Femur (tissue), 1 donor: ENCODE results near the gene PROM1.
A peak's percentile ranks its signal among the peaks of the same experiment; 100 is the strongest.

Source experiments
- DNase-seq: peaks from one replicate; pipeline ENCODE4 v3.0.0-alpha.2; 2017

PROM1 gene, protein sequence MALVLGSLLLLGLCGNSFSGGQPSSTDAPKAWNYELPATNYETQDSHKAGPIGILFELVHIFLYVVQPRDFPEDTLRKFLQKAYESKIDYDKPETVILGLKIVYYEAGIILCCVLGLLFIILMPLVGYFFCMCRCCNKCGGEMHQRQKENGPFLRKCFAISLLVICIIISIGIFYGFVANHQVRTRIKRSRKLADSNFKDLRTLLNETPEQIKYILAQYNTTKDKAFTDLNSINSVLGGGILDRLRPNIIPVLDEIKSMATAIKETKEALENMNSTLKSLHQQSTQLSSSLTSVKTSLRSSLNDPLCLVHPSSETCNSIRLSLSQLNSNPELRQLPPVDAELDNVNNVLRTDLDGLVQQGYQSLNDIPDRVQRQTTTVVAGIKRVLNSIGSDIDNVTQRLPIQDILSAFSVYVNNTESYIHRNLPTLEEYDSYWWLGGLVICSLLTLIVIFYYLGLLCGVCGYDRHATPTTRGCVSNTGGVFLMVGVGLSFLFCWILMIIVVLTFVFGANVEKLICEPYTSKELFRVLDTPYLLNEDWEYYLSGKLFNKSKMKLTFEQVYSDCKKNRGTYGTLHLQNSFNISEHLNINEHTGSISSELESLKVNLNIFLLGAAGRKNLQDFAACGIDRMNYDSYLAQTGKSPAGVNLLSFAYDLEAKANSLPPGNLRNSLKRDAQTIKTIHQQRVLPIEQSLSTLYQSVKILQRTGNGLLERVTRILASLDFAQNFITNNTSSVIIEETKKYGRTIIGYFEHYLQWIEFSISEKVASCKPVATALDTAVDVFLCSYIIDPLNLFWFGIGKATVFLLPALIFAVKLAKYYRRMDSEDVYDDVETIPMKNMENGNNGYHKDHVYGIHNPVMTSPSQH

DNA sequence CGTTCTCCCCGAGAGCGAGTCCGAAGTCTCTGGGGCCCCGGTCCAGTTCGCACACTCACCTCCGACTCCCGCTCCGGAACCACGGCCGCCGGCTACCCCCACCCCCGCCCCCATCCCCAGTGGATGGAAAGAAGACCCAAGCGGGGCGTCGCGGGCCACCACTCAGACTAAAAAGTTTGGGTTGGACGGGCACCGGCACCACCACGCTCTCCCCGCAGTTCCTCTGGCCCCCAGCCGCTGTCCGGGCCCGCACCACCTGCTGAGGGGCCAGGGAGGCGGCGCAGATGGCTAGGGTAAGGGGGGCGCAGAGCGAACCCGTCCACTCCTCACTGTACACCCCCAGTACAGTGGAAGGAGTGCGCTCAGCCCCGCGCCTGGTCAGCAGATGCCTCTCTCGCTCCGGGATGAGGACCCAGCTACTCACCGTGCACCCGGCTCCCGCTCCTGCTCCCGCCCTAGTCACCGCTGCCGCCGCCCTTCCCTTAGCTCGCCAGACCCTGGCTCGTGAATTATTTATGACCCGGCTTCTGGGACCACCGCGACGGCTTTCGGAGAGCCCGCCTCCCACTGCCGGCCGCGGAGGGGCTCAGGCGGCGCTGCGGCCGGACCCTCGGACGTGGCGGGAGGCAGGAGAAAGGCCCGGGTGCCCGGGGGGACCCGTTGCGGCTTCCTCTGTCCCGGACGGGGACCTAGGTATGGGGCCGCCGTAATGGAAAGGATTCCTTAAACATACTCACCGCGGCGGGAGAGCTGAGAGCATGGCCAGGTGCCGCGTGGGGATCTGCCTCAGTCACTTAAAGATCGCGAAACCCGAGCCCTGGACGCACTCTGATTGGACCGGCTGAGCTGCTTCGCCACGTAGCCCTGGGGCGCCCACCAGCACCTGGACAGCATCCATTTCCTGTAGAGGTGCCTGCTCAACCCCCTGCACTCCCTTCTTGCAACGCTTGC lies at the start of gene PROM1:
Gene PROM1 (minus strand): TSS at position 783 of the 951 bp plus-strand sequence. CDS start 8,117 bp downstream, outside the sequence.
- DNase-seq: peak; percentile 61

DNA sequence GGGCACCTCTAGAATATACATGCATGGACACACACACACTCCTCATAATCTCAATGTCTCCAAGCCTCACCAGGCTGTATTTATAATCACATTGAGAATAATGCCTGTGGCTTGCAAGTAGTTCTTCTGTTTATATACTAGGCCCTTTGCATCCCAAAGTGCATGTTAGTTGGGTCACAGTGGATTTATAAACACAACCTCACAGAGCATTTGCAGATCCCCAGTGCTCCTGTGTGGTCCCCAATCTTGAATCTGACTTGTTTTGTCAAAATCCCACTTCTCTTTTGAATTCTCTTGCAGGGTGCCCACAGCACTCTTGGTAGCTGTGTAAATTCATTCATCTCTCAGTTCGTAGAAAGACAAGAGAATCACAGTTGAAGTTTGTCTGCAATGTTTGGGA lies 49.6 kb upstream of the PROM1 start:
- DNase-seq: no peak

DNA sequence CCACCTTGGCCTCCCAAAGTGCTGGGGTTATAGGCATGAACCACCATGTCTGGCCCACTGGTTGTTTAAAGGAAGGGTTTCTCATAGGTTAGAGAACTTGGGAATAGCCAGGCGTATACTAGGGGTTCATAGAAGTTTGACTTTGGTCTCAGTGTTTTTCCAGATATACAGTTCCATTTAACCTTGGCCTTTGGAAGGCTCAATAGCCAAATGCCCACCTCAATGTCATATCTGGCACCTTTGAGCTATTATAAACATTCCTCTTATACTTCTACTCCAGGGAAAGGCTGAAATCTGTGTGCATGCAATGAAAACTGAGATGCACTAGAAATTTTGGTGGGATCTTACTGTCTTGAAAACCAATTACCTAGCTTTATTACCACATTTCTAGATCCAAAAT lies 47.5 kb upstream of the PROM1 start:
- DNase-seq: no peak

DNA sequence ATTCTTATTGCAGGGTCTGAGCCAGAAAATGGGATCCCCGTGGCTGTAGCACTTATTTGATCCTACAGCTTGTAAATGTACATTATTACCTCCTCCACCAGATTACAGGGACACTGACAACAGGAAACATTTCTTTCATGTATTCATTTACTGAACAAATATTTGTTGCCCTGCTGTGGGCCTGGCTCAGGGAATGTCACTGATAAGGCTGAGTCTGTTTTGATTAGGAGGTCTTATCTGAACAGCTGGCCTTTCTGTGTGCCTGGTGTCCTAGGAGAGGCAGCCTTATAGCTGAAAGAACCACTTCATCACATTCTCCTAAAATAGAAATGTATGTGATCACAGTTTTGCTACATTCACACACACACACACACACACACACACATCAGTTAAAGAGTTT lies 45.5 kb upstream of the PROM1 start:
- no peak for DNase-seq

DNA sequence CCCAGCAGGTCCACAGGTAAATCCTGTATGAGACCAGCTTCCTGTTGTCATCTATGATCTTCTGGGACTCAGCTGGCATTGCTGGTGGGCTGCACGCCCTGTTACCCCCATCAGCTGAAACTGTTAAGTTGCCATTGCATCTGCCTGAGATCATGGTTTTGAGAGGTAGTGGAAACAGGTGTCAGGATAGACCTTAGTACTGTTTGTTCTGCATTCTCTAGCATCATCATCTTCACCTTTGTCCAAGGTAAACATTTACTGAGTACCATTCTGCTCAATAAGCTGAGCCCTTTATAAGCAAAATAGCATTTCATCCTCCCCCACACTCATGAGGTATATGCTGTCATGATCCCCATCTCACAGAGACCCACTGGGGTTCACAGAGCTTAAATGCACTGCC lies 42.9 kb upstream of the PROM1 start:
- DNase-seq: no peak

DNA sequence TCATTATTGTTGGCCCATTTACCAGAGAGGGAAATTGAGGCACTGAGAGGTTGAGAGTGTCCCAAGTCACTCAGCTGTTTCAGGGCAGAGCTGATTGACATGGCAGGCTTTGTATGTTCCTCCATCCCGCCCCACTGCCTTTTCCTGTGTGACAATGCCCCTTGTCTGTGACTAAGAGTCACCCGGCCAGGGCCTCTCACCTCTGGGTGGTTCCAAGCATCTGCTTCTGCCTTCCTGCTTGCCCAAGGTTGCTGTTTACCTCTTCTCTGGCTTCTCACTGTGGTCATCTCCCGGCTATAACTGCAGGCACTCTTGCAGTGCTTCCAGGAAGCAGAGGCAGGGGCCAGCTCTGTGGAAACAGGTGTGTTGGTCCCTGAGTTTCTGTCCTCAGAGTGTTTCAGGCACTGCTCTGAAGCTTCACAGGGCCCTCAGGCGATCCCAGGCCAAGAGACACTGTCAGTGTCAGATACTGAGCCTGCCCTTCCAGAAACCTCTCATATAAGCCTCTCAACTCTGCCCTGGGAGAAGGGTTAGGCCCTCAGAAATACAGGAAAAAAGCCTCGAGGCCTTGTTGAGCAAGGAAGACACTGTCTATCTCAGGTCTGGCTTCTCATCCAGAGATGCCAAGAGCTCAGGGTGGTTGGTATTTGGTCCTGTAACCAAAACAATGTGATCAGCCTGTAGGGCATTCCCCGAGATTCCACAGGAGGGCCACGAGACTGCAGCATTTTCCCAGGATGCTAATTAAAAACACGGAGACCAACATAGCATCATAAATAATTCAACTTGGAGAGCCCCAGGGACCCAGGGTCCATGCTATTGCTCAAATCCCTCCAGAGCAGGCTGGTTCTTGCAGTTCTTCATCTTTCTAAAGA lies 42.0 kb upstream of the PROM1 start:
- no peak for DNase-seq

DNA sequence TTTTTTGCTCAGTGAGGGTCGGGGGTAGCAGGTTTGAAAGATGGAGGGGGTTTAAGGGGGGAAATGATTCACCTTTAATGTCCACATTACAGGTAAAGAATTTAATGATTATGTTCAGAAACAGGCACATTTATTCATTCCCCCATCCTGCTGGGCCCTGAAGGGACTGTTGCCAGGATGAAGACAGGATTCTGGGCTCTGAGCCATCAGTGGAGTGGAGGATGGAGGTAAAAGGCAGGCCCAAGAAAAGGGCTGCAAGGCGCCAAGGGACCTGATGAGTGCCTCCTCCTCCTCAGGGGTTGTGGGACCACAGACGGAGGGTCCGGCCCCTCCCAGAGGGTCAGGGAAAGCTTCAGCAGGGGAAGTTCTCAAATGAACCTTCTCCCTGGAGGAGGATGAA lies 40.4 kb upstream of the PROM1 start:
- DNase-seq: no peak

DNA sequence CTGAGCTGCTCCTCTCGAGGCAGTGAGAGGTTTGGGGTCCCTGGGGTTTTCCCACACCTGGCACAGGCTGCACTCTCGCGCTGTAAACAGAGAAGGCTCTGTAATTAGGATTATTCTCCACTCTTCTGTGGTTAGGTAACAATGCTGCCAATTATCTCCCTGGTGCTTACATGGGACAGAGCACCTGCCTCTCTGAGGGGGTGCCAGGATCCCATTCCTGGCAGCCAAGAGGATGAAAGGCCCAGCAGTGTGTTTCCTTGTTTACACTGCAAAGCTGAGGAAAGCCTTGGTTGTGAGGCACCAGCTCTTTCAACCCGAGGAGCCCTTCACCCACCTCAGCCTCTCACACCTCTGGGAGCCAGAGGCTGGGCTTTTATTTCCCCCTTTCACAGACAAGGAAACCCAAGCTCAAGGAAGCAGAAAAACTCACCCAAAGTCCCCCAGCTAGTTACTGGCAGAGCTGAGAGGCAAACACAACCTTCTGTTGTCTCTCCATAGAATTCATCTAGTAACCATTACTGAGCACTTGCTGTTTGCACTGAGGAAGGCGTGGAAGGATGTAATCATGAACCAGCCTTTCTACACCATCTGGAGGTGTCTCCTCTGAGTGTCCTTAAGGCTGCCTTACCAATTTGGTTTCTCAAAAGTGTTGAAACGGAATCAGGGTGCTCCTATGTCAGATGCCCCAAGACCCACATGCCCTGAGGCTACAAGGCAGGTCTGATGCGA lies 39.7 kb upstream of the PROM1 start:
- no peak for DNase-seq

DNA sequence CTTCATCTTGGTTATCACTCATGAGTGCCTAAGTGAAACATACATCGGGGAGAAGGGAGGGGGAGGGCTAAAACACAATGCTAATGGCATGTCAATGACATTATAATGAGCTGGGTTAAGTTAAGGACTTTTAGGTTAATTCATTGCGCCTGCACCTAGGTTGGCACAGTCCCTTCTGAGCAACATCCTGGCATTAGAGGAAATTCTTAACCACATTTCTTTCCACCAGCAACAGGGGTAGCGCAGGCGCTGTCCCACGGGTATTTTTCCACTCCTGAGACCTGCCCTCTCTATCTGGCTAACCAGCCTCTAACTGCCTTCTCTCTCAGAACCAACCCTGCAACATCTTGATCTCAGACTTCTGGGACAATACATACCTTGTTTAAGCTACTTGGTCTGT lies 39.0 kb upstream of the PROM1 start:
- DNase-seq: no peak

DNA sequence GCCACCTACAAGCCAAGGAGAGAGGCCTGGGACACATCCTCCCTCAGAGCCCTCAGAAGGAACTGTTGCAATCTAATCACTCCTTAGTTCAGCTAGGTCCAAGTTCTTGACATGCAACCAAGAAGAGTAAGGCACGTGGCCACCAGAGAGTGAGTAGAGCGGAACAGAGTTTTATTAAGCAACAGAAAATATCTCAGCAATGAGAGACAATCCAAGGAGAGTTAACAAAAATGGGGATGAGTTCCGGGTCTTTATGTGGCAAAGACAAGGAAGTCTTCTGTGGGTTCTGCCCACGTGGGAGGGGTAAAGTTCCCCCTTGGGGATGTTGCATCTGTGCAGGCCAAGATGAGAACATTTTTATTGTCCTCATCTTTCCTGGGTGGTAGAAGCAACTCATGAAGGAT lies 38.5 kb upstream of the PROM1 start:
- no peak for DNase-seq

DNA sequence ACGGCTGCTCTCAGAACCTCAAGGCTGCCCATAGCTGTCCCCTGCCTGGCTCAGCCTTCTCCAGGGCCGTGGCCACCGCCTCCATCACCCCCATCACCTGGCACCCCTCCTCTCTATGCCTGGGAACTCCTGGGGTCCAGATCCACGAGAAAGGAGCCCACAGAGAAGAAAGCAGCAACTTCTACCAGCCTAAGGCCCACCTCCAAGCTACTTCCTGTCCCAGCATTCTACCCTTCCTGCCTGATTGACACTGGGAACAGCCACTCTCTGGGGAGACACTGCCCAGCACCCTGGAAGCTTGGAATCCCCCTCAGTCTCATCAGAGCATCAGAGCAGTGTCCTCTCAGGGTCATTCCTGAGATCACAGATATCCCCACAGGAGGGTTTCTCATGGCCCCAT lies 36.9 kb upstream of the PROM1 start:
- DNase-seq: no peak

DNA sequence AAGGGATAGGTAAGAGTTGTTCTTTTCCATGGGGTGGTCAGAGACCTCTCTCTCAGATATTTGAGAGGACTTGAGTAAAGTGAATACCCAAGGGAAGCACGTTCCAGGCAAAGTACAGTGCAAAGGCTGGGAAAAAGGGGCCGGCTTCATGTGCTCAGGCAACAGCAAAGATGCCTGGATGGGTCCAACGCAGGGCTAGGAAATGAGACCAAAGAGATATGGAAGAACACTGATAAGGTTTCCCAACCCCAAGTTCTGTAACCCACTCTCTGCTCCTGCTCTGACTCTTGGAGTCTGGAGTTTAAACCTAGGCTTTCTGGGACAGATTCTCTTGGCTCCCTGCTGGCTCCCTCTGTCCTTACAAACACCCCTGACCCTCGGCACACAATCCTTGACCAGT lies 36.2 kb upstream of the PROM1 start:
- DNase-seq: no peak

DNA sequence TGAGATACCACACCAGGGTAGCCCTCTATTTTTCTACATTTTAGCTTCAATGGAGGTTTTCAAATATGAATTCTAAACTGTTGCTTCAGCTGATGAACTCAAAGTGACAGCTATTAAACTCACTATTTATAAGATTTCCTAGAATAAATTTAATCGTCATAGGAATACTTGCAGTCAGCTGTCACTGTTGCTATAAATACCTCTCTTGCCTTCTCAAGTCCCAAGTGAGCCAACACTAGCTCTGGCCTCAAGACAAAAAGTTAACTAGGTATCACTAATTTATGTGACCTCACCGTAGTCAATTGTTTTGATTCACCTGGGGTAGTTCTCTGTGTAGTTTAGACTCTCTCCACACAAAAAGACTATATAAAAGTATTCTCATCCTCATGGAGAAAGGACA lies 34.3 kb upstream of the PROM1 start:
- no peak for DNase-seq

DNA sequence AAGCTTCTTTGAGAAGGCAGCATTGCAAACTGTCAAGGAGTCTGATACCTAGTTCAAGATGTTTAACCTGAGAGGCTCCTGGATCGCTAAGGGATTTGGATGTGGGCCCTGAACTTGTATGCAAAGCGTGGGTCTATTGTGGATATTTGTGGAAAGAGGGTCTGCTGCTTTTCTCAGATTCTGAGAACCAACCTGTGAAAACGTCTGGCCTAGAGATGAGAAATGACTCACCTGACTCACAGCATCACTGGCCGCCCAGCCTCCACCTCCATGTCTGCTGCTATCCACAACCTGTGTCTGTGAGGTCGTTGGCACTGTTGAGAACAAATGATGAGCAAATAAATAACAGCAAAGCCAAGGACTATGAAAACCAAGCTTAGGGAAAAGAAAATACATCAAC lies 33.3 kb upstream of the PROM1 start:
- DNase-seq: no peak

DNA sequence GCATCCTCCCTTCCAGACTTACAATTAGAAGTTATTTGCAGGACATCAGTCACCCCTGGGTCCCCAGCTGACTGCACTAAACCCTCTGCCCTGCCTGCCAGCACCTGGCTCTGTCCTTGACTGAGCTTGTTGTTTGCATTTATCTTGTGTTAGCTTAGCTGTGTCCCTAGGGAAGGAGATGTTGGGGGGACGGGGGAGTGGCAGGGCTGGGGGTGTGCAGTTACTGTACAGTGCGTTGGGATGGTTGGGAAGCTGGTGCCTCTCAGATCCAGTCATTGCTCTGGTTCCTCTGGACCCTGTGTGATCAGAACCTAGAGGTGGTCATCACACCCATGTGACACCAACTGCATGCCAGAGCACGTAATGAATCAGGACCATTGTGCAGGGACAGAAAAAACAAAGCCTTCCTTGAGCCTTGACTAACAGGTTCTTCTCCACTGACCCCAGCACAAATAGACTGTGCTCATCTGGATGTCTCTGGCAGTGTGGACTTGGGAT lies 32.7 kb upstream of the PROM1 start:
- DNase-seq: no peak

DNA sequence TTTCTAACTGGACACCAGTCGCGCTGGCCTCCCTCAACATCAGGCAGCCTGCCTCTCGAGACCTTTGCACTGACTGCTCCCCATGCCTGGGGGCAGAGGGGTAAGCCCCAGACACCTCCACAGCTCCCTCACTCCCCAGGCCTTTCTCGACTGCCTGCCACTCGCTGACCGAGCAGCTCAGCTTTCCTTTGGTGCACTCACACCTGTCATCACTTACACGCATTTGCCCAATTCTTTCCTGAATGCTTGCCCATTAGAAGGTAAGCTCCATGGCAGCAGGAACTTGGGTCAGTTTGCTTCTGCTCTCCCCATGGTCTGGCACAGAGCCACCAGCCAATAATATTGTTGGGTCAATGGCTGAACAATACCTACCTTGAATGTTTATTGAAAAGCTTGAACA lies 32.2 kb upstream of the PROM1 start:
- DNase-seq: no peak

DNA sequence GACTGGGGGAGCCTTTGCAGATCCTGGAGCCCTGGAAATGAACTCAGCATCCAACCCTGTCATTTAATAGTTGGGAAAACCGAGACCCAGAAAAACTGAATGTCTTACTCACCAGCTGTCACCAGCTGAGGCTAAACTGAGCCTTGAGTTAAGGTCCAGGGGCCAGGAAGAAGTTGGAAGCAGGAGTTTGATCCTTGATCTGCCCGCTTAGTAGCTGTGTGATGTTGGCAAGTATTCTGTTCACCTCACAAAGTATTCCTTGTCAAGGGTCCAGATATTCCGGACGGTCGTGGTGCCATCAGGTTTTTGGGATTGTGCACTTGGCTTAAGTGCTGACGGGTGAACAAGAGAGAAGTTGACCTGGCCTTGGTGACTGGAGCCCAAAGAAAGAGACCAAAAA lies 30.7 kb upstream of the PROM1 start:
- no peak for DNase-seq

DNA sequence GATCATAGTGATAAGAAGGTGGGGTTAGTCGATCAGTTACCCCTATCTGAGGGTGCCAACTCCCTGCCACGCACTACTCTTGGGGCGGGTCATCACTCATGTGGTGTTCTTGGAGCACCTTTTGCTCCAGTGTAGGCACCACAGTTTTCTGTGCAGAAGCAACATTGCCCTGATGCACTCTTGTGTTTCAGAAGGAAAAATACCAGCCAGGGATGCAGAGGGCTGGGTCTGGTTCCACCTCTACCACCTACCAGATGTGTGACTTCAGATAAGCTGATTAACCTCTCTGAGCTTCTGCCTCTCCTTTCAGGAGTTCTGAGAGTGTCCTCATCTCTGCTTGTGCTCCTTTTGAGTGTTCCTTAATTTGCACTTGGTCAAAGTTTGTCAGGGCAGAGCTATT lies 29.9 kb upstream of the PROM1 start:
- no peak for DNase-seq

DNA sequence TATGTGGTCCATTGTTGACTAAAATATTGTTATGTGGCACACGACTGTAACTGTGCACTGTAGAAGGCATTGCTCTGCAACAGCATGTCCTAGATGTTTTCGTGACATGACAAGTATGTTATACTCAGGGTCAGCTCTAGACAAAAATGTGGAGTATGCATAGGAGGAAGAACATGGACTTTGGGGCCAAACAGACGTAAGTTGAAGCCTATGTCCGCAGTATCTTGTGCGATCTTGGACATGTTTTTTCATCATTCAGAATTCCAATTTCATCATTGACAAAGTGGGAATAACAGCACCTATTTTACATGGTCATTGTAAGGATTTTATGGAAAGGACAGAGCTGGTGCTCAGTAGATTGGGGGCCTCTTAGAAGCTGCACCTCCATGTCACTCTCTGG lies 27.7 kb upstream of the PROM1 start:
- no peak for DNase-seq

DNA sequence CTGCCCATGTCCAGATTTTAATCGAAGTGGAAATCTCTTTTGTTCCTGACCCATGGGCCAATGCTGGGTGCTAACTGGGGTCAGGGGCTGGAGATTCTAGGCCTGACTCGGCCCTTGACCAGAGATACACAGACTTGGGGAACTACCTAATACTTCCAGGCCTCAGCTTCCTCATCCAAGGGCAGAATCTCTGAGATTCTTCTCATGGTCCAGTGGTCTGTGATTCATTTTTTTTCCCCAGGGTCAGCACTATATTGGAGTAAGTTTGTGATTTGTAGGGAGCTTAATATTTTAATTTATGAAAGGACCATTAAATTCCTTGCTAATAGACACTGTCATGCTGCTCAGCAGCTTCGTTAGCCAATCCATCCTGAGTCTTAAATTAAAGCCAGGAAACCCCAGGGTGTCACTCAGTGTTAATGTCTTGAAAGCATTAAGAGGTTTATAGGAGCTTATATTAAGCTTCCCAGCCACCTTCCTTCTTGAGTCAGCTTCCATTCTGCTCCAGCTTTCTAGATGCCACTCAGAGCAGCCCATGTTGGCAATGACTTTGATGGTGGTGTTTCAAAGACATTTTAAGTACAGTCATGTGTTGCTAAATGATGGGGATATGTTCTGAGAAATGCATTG lies 27.0 kb upstream of the PROM1 start:
- no peak for DNase-seq

DNA sequence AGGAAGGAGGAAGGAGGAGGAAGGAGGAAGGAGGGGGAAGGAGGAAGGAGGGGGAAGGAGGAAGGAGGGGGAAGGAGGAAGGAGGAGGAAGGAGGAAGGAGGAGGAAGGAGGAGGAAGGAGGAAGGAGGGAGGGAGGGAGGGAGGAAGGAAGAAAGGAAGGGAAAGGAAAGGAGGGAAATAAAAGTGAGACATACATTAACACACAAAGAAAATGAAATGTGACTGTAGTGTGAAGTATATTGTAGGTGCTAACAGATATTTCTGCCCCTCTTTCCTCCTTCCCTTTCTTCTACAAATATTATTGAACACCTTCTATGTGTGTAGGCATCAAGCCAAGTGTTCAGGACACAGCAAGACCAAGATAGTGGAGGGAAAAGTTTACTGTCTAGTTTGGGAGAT lies 26.4 kb upstream of the PROM1 start:
- no peak for DNase-seq
